CD14-positive monocyte (primary cell): ENCODE data around the gene ITGA2. TPM values are rescaled to one million over a fixed set of nuclear protein-coding genes. Genes with fewer than 3 reads are reported as not detected.

Source experiments
- DNase-seq, 3 donors: peaks; one replicate each; pipeline ENCODE4 v3.0.0-alpha.2; 2011 to 2022
- H2AFZ ChIP-seq: 2 replicates; pipeline ENCODE4 v1.6.0; 2012; ENCODE audit warnings: mild to moderate bottlenecking, low read depth, low read length, inconsistent platforms; ENCODE audit not compliant: insufficient read depth, poor library complexity, severe bottlenecking
- H3K27ac ChIP-seq, 2 donors: 1 replicate in 1 of 2; 2 replicates in 1 of 2; pipeline ENCODE4 v1.5.1; 2012 to 2013; ENCODE audit warnings: low read length in 2 of 2, control low read depth in 1 of 2, inconsistent platforms in 1 of 2, low read depth in 1 of 2, mild to moderate bottlenecking in 1 of 2
- H3K27me3 ChIP-seq, 2 donors: one replicate each; pipeline versions ENCODE4 v1.6.0 to v1.6.1; 2011 to 2013; ENCODE audit warnings: low read length in 2 of 2; ENCODE audit not compliant: control insufficient read depth in 2 of 2, insufficient read depth in 2 of 2
- H3K36me3 ChIP-seq, 2 donors: replicated peaks in 1 of 2; 1 replicate in 1 of 2; 2 replicates in 1 of 2; pipeline versions ENCODE4 v1.5.1 to v1.6.1; 2012 to 2013; ENCODE audit warnings: low read length in 2 of 2, control low read depth in 1 of 2, inconsistent platforms in 1 of 2, mild to moderate bottlenecking in 1 of 2; ENCODE audit not compliant: insufficient read depth in 2 of 2, control insufficient read depth in 1 of 2
- H3K4me1 ChIP-seq, 2 donors: 1 replicate in 1 of 2; 2 replicates in 1 of 2; pipeline versions ENCODE4 v1.5.1 to v1.6.1; 2012 to 2013; ENCODE audit warnings: low read length in 2 of 2, control low read depth in 1 of 2, inconsistent platforms in 1 of 2, mild to moderate bottlenecking in 1 of 2, moderate library complexity in 1 of 2; ENCODE audit not compliant: insufficient read depth in 2 of 2, control insufficient read depth in 1 of 2
- H3K4me2 ChIP-seq: replicated peaks from 2 replicates; pipeline ENCODE3; 2012; ENCODE audit warnings: low read length, moderate library complexity, mild to moderate bottlenecking; ENCODE audit not compliant: poor library complexity, severe bottlenecking; ENCODE audit errors: extremely low read depth
- H3K4me3 ChIP-seq, 3 experiments: fragments of 200-600 bp in 1 of 3; sonication (generic) in 1 of 3; replicated peaks in 1 of 3; 1 replicate in 2 of 3; 2 replicates in 1 of 3; pipeline ENCODE4 v1.5.1; 2011 to 2013; ENCODE audit warnings: low read length in 3 of 3, mild to moderate bottlenecking in 3 of 3, control low read depth in 2 of 3, low read depth in 2 of 3, inconsistent platforms in 1 of 3, moderate library complexity in 1 of 3
- H3K79me2 ChIP-seq: 2 replicates; pipeline ENCODE4 v1.6.0; 2012; ENCODE audit warnings: mild to moderate bottlenecking, control low read depth, inconsistent platforms, low read length, moderate library complexity; ENCODE audit not compliant: insufficient read depth
- H3K9ac ChIP-seq: 2 replicates; pipeline ENCODE4 v1.6.0; 2017; ENCODE audit warnings: low read length, mild to moderate bottlenecking; ENCODE audit not compliant: insufficient read depth, poor library complexity, severe bottlenecking
- H3K9me3 ChIP-seq, 2 donors: replicated peaks in 1 of 2; 1 replicate in 1 of 2; 2 replicates in 1 of 2; pipeline versions ENCODE4 v1.5.1 to v1.6.1; 2012 to 2013; ENCODE audit warnings: low read length in 2 of 2, control low read depth in 1 of 2; ENCODE audit not compliant: control insufficient read depth in 1 of 2, insufficient read depth in 1 of 2
- H4K20me1 ChIP-seq: 2 replicates; pipeline ENCODE4 v1.6.0; 2012; ENCODE audit warnings: mild to moderate bottlenecking, low read length, control low read depth, moderate library complexity; ENCODE audit not compliant: insufficient read depth
- H3K27ac Mint-ChIP-seq, 7 donors: one replicate each; pipeline ENCODE4 v1.8.0; 2020; ENCODE audit warnings: mild to moderate bottlenecking in 7 of 7, mixed read lengths in 7 of 7, moderate library complexity in 6 of 7, inconsistent platforms in 2 of 7
- H3K27me3 Mint-ChIP-seq, 3 donors: one replicate each; pipeline ENCODE4 v1.8.0; 2021 to 2022; ENCODE audit warnings: low read depth in 3 of 3, mild to moderate bottlenecking in 3 of 3, mixed read lengths in 3 of 3, moderate library complexity in 3 of 3, inconsistent platforms in 1 of 3
- H3K36me3 Mint-ChIP-seq, 2 donors: one replicate each; pipeline ENCODE4 v1.8.0; 2020; ENCODE audit warnings: mixed read lengths in 2 of 2, inconsistent platforms in 1 of 2, mild to moderate bottlenecking in 1 of 2
- H3K4me1 Mint-ChIP-seq: one replicate; pipeline ENCODE4 v1.8.0; 2020; ENCODE audit warnings: mild to moderate bottlenecking, mixed read lengths
- H3K4me3 Mint-ChIP-seq, 2 donors: one replicate each; pipeline ENCODE4 v1.8.0; 2020; ENCODE audit warnings: mild to moderate bottlenecking in 2 of 2, mixed read lengths in 2 of 2, moderate library complexity in 1 of 2
- H3K9me3 Mint-ChIP-seq, 7 donors: one replicate each; pipeline ENCODE4 v1.8.0; 2020 to 2022; ENCODE audit warnings: mixed read lengths in 7 of 7, mild to moderate bottlenecking in 6 of 7, moderate library complexity in 6 of 7, inconsistent platforms in 2 of 7
- CTCF ChIP-seq: fragments of 200-600 bp; IDR thresholded peaks from one replicate; pipeline ENCODE4 v1.8.0; 2022; ENCODE audit warnings: antibody characterized with exemption, mild to moderate bottlenecking
- WGBS: methylation state at CpG from one replicate; pipeline ENCODE4 v1.1.5; 2013; ENCODE audit warnings: missing lambda C conversion rate; ENCODE audit not compliant: insufficient coverage; 5-methylcytosine and 5-hydroxymethylcytosine counted together
- intact Hi-C, 2 donors: fragments of 100-400 bp; cut with micrococcal nuclease; formaldehyde crosslinking; loops; one replicate each; pipeline versions ENCODE4 v1.15.0 to v1.15.1; 2023
- polyA plus RNA-seq, 3 donors: library from polyadenylated mRNA; depleted of rRNA in 1 of 3; unstranded in 2 of 3; stranded (reverse) in 1 of 3; fragments of 300-500 nt in 2 of 3; fragments of >200 nt in 1 of 3; fragmentation: Illumina TruSeq in 2 of 3; gene quantifications; 1 replicate in 2 of 3; 2 replicates in 1 of 3; pipeline ENCODE4 v1.2.3, GENCODE V29; 2012 to 2021

The ITGA2 gene
- polyA plus RNA-seq, 3 donors, result not detected

GRCh38 chr5:52956915-52957747 is 32.0 kb upstream of the ITGA2 start:
- no peak overlapping the region for H2AFZ ChIP-seq
- no peaks in the 10 kb centered on the region for H3K4me1 Mint-ChIP-seq
- WGBS, result no CpG with 5 or more reads among the region's 6 CpGs
- H3K27me3 Mint-ChIP-seq, result no peaks in the 10 kb centered on the region
- H3K27me3 ChIP-seq, result no peaks in the 10 kb centered on the region
- H3K4me3 ChIP-seq, result no peak overlapping the region
- H3K4me1 ChIP-seq, result no peaks in the 10 kb centered on the region
- no peak overlapping the region for H3K4me3 Mint-ChIP-seq
- no peak for TF ChIP-seq CTCF
- DNase-seq, result no peak
- no peak overlapping the region for H3K4me2 ChIP-seq
- no peak overlapping the region for H3K27ac ChIP-seq
- H3K27ac Mint-ChIP-seq, result no peak overlapping the region
- no peaks in the 10 kb centered on the region for H3K36me3 ChIP-seq
- no peaks in the 10 kb centered on the region for H3K79me2 ChIP-seq
- no peaks in the 10 kb centered on the region for H3K36me3 Mint-ChIP-seq
- no peaks in the 10 kb centered on the region for H4K20me1 ChIP-seq
- H3K9ac ChIP-seq, result no peak overlapping the region
- intact Hi-C loops, result no loop called here
- no peaks in the 10 kb centered on the region for H3K9me3 ChIP-seq
- no peaks in the 10 kb centered on the region for H3K9me3 Mint-ChIP-seq

GRCh38 chr5:52961274-52961681 is 27.9 kb upstream of the ITGA2 start:
- Histone ChIP-seq H3K4me2 (no peak overlapping the region), H3K27ac (no peak overlapping the region), H3K79me2 (no peaks in the 10 kb centered on the region), H3K9me3 (no peaks in the 10 kb centered on the region), H4K20me1 (no peaks in the 10 kb centered on the region), H3K9ac (no peak overlapping the region), H2AFZ (no peak overlapping the region), H3K27me3 (no peaks in the 10 kb centered on the region), H3K4me1 (no peaks in the 10 kb centered on the region), H3K4me3 (no peak overlapping the region), H3K36me3 (no peaks in the 10 kb centered on the region)
- no peaks in the 10 kb centered on the region for H3K4me1 Mint-ChIP-seq
- no peaks in the 10 kb centered on the region for H3K27me3 Mint-ChIP-seq
- WGBS, result 95% methylated on average over 2 of the region's 2 CpGs
- H3K4me3 Mint-ChIP-seq, result no peak overlapping the region
- DNase-seq, result no peak
- no peak for TF ChIP-seq CTCF
- no peak overlapping the region for H3K27ac Mint-ChIP-seq
- intact Hi-C loops, result no loop called here
- no peaks in the 10 kb centered on the region for H3K36me3 Mint-ChIP-seq
- no peaks in the 10 kb centered on the region for H3K9me3 Mint-ChIP-seq
